SU-DHL-6 (cell line): Measurements from ENCODE around the gene MCHR2.

Experiments
- EZH2phosphoT487 ChIP-seq: fragments of 200-600 bp; sonication (generic), shearing (Covaris generic); conservative IDR thresholded peaks from 2 replicates; pipeline ENCODE4 v1.6.1; 2018; ENCODE audit warnings: mild to moderate bottlenecking, antibody characterized with exemption, low read length, moderate library complexity, mixed read lengths
- TF ChIP-seq, protein P1 (sequence below): fragments of 200-600 bp; sonication (generic); IDR thresholded peaks from one replicate; pipeline ENCODE4 v1.5.1; 2017; ENCODE audit warnings: antibody characterized with exemption, mild to moderate bottlenecking, low read length, moderate library complexity; ENCODE audit not compliant: insufficient read depth, poor library complexity, severe bottlenecking

DNA sequence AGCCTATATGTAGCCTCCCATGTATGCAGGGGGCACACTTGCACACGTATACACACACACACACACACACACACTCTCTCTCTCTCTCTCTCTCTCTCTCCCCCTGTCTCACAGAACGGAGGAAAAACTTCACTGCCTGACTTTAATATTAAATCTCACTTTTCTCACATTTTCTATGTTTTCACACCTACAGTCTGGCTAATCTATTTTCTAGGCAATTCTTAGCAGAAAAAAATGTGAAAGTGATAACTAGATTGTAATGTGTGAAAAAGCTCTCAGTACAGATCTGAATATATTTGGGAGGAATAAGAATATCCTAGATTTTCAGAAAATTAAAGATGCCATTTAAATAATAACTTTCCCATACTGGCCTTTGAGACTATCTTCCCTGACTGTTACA lies 120.9 kb downstream of the MCHR2 start:
- TF ChIP-seq, protein P1, sequence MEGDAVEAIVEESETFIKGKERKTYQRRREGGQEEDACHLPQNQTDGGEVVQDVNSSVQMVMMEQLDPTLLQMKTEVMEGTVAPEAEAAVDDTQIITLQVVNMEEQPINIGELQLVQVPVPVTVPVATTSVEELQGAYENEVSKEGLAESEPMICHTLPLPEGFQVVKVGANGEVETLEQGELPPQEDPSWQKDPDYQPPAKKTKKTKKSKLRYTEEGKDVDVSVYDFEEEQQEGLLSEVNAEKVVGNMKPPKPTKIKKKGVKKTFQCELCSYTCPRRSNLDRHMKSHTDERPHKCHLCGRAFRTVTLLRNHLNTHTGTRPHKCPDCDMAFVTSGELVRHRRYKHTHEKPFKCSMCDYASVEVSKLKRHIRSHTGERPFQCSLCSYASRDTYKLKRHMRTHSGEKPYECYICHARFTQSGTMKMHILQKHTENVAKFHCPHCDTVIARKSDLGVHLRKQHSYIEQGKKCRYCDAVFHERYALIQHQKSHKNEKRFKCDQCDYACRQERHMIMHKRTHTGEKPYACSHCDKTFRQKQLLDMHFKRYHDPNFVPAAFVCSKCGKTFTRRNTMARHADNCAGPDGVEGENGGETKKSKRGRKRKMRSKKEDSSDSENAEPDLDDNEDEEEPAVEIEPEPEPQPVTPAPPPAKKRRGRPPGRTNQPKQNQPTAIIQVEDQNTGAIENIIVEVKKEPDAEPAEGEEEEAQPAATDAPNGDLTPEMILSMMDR = no peak
- no peak for TF ChIP-seq EZH2phosphoT487
